ENCODE results near the gene PITPNC1. TPM values are rescaled to one million over a fixed set of nuclear protein-coding genes. Genes with fewer than 3 reads are reported as not detected.

Gene PITPNC1
- total RNA-seq, 1 donor from 2014 or later = 13.0 TPM

DNA sequence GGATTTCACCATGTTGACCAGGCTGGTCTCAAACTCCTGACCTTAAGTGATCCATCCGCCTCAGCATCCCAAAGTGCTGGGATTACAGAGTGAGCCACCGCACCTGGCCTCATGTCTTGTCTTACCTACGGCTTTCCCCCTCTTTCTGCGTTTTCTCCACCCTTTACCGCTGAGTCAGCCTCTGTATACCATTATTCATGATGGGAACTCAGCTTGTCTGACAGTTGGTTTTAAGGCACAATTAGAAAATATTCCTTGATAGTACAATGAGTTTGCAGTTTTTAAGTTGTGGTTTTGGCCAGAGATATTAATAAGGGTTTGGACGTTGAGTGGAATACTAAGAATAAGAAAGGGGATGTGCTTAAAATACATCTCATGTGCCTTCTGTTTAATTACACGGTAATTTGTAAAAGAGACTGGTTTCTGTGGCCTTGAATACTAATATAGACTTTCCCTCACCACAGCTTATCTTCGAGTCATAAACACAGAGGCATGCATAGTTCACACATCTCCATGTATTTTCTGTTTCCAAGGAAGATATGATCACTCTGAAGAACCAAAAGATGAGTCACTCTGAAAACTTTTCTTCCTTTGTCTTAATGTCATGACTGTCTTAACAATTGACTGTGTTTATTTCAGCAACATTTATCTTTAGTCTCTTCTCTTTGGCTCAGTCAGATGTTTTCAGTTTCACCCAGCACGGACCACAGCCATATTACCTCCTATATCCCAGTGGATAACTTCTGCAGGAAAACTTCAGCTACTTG lies 54.4 kb downstream of the PITPNC1 start:
- H3K36me3 ChIP-seq (ENCODE audit: control insufficient read depth, insufficient read depth, low read length) = no peaks in the 10 kb centered on the region
- DNase-seq (ENCODE audit: low read depth) = no peak
- TF ChIP-seq, protein P1, sequence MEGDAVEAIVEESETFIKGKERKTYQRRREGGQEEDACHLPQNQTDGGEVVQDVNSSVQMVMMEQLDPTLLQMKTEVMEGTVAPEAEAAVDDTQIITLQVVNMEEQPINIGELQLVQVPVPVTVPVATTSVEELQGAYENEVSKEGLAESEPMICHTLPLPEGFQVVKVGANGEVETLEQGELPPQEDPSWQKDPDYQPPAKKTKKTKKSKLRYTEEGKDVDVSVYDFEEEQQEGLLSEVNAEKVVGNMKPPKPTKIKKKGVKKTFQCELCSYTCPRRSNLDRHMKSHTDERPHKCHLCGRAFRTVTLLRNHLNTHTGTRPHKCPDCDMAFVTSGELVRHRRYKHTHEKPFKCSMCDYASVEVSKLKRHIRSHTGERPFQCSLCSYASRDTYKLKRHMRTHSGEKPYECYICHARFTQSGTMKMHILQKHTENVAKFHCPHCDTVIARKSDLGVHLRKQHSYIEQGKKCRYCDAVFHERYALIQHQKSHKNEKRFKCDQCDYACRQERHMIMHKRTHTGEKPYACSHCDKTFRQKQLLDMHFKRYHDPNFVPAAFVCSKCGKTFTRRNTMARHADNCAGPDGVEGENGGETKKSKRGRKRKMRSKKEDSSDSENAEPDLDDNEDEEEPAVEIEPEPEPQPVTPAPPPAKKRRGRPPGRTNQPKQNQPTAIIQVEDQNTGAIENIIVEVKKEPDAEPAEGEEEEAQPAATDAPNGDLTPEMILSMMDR (IDR thresholded peaks at IDR 0.05; ENCODE audit: insufficient read depth, low read length, poor library complexity, severe bottlenecking) = no peak
- no peaks in the 10 kb centered on the region for H3K27me3 ChIP-seq (ENCODE audit: control insufficient read depth, insufficient read depth, low read length)
- H3K4me3 ChIP-seq (ENCODE audit: low read depth, low read length) = no peak overlapping the region

DNA sequence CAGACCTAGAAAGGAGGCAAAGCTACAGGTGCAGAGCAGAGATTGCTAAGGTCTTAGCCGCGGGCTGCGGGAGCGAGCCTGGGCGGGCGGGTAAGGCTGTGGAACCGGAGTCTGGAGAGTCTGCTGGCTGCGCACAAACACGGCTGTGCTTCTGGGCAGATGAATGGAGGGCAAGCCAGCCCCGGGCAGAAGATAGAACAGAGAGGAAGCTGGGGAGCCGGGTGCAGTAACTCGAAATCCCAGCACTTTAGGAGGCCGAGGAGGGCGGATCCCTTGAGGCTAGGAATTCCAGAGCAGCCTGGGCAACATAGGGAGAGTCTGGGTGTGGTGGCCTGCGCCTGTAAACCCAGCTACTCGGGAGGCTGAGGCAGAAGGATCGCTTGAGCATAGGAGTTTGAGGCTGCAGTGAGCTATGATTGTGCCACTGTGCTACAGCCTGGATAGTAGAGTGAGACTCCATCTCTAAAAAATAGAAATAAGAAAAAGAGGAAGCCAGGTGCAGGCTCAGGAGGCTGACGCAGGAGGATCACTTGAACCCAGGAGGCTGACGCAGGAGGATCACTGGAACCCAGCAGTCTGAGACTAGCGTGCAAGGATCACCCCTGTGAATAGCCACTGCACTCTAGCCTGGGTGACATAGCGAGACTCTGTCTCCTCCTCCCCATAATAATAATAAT lies 56.3 kb downstream of the PITPNC1 start:
- Histone ChIP-seq H3K36me3 (ENCODE audit: control insufficient read depth, insufficient read depth, low read length) (no peaks in the 10 kb centered on the region), H3K4me3 (ENCODE audit: low read depth, low read length) (no peak overlapping the region), H3K27me3 (ENCODE audit: control insufficient read depth, insufficient read depth, low read length) (no peaks in the 10 kb centered on the region)
- TF ChIP-seq, protein P1 (IDR thresholded peaks at IDR 0.05; ENCODE audit: insufficient read depth, low read length, poor library complexity, severe bottlenecking) = no peak
- DNase-seq (ENCODE audit: low read depth) = no peak

DNA sequence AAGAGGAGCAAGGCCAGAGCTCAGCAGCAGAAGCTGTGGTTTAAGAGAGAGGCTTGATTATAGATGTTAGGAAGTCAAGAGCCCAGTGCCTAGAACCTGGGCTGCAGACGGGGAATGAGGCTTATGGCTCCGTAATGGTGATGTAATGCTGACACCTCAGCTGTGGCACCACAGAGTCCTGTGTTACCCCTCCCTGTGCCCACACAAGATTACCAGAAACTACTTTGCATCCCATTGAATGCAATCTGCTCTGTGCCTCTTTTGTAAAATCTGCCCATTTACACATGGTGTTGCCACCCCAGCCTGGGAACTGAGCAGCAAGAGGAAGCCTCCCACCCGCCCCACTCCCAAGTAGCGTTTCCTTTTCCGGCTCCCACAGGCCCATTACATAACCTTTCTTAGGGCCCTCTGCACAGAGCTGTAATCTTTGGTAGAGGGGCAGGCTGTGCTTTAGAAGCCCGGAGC lies 57.0 kb downstream of the PITPNC1 start:
- H3K4me3 ChIP-seq (ENCODE audit: low read depth, low read length) = no peak overlapping the region
- no peaks in the 10 kb centered on the region for H3K27me3 ChIP-seq (ENCODE audit: control insufficient read depth, insufficient read depth, low read length)
- DNase-seq (ENCODE audit: low read depth) = no peak
- no peaks in the 10 kb centered on the region for H3K36me3 ChIP-seq (ENCODE audit: control insufficient read depth, insufficient read depth, low read length)
- TF ChIP-seq, protein P1 (IDR thresholded peaks at IDR 0.05; ENCODE audit: insufficient read depth, low read length, poor library complexity, severe bottlenecking) = no peak

DNA sequence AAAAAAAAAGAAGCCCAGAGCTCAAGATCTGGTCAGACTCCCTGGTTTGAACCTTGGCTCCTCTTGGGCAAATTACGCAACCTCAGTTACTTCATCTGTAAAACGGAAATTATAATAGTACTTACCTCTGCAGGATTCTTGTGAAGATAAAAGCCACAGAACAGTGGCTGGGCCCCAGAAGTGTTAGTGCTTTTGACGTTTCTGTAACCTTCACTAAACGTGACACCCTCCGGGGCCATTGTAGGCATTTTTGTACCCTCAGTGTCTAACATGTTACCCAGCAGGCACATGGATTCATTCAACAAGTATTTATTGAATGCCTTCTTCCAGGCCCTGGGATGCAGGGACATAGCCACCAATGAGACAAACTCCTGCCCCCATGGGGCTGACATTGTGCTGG lies 58.0 kb downstream of the PITPNC1 start:
- no peaks in the 10 kb centered on the region for H3K36me3 ChIP-seq (ENCODE audit: control insufficient read depth, insufficient read depth, low read length)
- no peak for DNase-seq (ENCODE audit: low read depth)
- TF ChIP-seq, protein P1 (IDR thresholded peaks at IDR 0.05; ENCODE audit: insufficient read depth, low read length, poor library complexity, severe bottlenecking) = no peak
- H3K4me3 ChIP-seq (ENCODE audit: low read depth, low read length) = no peak overlapping the region
- H3K27me3 ChIP-seq (ENCODE audit: control insufficient read depth, insufficient read depth, low read length) = no peaks in the 10 kb centered on the region

DNA sequence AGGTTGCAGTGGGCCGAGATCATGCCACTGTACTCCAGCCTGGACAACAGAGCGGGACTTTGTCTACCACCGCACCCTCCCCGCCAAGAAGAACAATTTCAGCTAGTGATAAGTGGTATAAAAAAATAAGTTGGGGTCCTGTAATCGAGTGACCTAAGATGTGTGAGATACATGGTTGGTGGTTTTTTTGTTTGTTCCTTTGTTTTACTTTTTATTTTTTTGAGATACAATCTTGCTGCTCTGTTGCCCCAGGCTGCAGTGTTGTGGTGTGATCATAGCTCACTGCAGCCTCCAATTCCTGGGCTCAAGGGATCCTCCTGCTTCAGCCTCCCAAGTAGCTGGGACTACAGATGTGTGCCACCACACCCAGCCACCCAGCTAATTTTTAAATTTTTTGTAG lies 58.7 kb downstream of the PITPNC1 start:
- no peaks in the 10 kb centered on the region for H3K36me3 ChIP-seq (ENCODE audit: control insufficient read depth, insufficient read depth, low read length)
- no peak overlapping the region for H3K4me3 ChIP-seq (ENCODE audit: low read depth, low read length)
- no peak for DNase-seq (ENCODE audit: low read depth)
- TF ChIP-seq, protein P1 (IDR thresholded peaks at IDR 0.05; ENCODE audit: insufficient read depth, low read length, poor library complexity, severe bottlenecking) = no peak
- no peaks in the 10 kb centered on the region for H3K27me3 ChIP-seq (ENCODE audit: control insufficient read depth, insufficient read depth, low read length)

Data from kidney epithelial cell (primary cell).